ENCODE measurements around the gene RCAN2. TPM values are rescaled to one million over a fixed set of nuclear protein-coding genes. Genes with fewer than 3 reads are reported as not detected.

The RCAN2 gene
- total RNA-seq, 1 experiment from 2014 or later, result not detected

GRCh38 chr6:46490425-46491200 is 636 bp downstream of the RCAN2 start:
- intact Hi-C loops (cut with micrococcal nuclease; ENCODE audit: unreplicated experiment), result no loop called here
- CTCF ChIA-PET, result no interaction called here
- peak; percentile 60 for TF ChIP-seq EZH2 (IDR thresholded peaks at IDR 0.05; ENCODE audit: borderline replicate concordance, low read depth, low read length, poor library complexity, severe bottlenecking)
- TF ChIP-seq, protein P1, sequence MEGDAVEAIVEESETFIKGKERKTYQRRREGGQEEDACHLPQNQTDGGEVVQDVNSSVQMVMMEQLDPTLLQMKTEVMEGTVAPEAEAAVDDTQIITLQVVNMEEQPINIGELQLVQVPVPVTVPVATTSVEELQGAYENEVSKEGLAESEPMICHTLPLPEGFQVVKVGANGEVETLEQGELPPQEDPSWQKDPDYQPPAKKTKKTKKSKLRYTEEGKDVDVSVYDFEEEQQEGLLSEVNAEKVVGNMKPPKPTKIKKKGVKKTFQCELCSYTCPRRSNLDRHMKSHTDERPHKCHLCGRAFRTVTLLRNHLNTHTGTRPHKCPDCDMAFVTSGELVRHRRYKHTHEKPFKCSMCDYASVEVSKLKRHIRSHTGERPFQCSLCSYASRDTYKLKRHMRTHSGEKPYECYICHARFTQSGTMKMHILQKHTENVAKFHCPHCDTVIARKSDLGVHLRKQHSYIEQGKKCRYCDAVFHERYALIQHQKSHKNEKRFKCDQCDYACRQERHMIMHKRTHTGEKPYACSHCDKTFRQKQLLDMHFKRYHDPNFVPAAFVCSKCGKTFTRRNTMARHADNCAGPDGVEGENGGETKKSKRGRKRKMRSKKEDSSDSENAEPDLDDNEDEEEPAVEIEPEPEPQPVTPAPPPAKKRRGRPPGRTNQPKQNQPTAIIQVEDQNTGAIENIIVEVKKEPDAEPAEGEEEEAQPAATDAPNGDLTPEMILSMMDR (conservative IDR thresholded peaks at IDR 0.05; ENCODE audit: low read depth, low read length), result 0 out of 2 replicates have a peak, but pooled peaks have one; percentile 22
- Histone ChIP-seq H3K4me3 (ENCODE audit: low read depth, low read length, poor library complexity, severe bottlenecking) (peak overlapping the region; percentile 38), H3K27me3 (replicated peaks; ENCODE audit: insufficient read depth, low read depth, low read length, poor library complexity) (peaks cover 77% of the 10 kb centered on the region), H3K9me3 (ENCODE audit: low read depth, low read length, poor library complexity, severe bottlenecking) (no peaks in the 10 kb centered on the region), H3K36me3 (ENCODE audit: insufficient read depth, low read length, poor library complexity, severe bottlenecking) (no peaks in the 10 kb centered on the region), H3K4me1 (ENCODE audit: insufficient read depth, low read length, poor library complexity, severe bottlenecking) (peaks cover 6% of the 10 kb centered on the region), H3K27ac (ENCODE audit: low read depth, low read length, poor library complexity, severe bottlenecking) (no peak overlapping the region)
- POLR2A ChIA-PET (ENCODE audit: low non-redundant PET), result no interaction called here
- BruUV-seq (replicated peaks), result no TSS peak
- peak; percentile 5 for DNase-seq (ENCODE audit: low spot score)

GRCh38 chr6:46486181-46486580 is 5.1 kb downstream of the RCAN2 start:
- Histone ChIP-seq H3K27me3 (replicated peaks; ENCODE audit: insufficient read depth, low read depth, low read length, poor library complexity) (peaks cover 59% of the 10 kb centered on the region), H3K9me3 (ENCODE audit: low read depth, low read length, poor library complexity, severe bottlenecking) (no peaks in the 10 kb centered on the region), H3K4me3 (ENCODE audit: low read depth, low read length, poor library complexity, severe bottlenecking) (no peak overlapping the region), H3K36me3 (ENCODE audit: insufficient read depth, low read length, poor library complexity, severe bottlenecking) (no peaks in the 10 kb centered on the region), H3K27ac (ENCODE audit: low read depth, low read length, poor library complexity, severe bottlenecking) (no peak overlapping the region), H3K4me1 (ENCODE audit: insufficient read depth, low read length, poor library complexity, severe bottlenecking) (no peaks in the 10 kb centered on the region)
- ChIA-PET CTCF (no interaction called here), POLR2A (ENCODE audit: low non-redundant PET) (no interaction called here)
- TF ChIP-seq, protein P1 (conservative IDR thresholded peaks at IDR 0.05; ENCODE audit: low read depth, low read length), result no peak
- TF ChIP-seq EZH2 (IDR thresholded peaks at IDR 0.05; ENCODE audit: borderline replicate concordance, low read depth, low read length, poor library complexity, severe bottlenecking), result no peak
- no peak for DNase-seq (ENCODE audit: low spot score)
- intact Hi-C loops (cut with micrococcal nuclease; ENCODE audit: unreplicated experiment), result no loop called here
- no TSS peak for BruUV-seq (replicated peaks)

DNA sequence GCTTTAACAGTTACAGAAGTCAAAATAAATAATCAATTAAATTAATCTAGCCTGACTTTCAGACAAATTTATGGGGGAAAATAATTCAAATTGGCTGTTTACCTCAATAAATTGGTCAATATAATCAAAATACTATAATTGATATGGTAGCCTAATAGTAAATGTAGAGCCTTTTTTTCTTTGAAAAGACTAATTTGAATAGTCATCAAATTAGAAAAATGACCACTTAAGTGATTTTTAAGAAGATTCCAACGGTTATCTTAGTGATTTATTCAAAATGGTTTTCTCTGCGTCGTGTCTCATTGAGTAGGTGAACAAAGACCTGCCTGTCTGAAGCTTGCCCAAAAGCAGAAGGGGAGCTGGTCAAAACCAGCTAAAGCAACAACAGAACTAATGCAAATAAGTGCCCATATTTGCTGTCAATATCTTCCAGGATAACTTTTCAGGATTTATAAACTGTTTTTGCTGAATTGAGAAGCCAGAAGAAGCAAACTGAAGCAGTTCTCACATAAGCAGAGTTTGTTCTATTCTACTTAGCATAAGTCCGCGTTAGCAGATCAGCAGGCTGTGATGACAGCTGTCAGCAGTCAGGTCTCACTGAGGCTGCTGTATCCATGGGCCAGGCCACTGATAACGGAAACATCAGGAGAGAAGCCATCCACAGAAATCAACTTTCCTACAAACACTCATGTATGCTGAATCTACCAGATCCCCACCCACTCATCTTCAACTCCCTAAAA is 7.0 kb downstream of the RCAN2 start:
- CTCF ChIA-PET, result no interaction called here
- TF ChIP-seq EZH2 (IDR thresholded peaks at IDR 0.05; ENCODE audit: borderline replicate concordance, low read depth, low read length, poor library complexity, severe bottlenecking), result no peak
- no TSS peak for BruUV-seq (replicated peaks)

More for the DNA sequence above, 7.0 kb downstream of the RCAN2 start:
- Histone ChIP-seq H3K27me3 (replicated peaks; ENCODE audit: insufficient read depth, low read depth, low read length, poor library complexity) (peaks cover 44% of the 10 kb centered on the region), H3K4me1 (ENCODE audit: insufficient read depth, low read length, poor library complexity, severe bottlenecking) (no peaks in the 10 kb centered on the region), H3K4me3 (ENCODE audit: low read depth, low read length, poor library complexity, severe bottlenecking) (no peak overlapping the region), H3K9me3 (ENCODE audit: low read depth, low read length, poor library complexity, severe bottlenecking) (no peaks in the 10 kb centered on the region), H3K36me3 (ENCODE audit: insufficient read depth, low read length, poor library complexity, severe bottlenecking) (no peaks in the 10 kb centered on the region), H3K27ac (ENCODE audit: low read depth, low read length, poor library complexity, severe bottlenecking) (no peak overlapping the region)
- POLR2A ChIA-PET (ENCODE audit: low non-redundant PET), result no interaction called here
- DNase-seq (ENCODE audit: low spot score), result no peak
- intact Hi-C loops (cut with micrococcal nuclease; ENCODE audit: unreplicated experiment), result no loop called here

Data from A673 (cell line).